Superior temporal gyrus (tissue), 1 donor: ENCODE measurements around the gene VPS11.

Experiments used
- DNase-seq: peaks from one replicate; pipeline ENCODE4 v3.0.0-alpha.2; 2016; ENCODE audit errors: extremely low spot score

The VPS11 gene

DNA sequence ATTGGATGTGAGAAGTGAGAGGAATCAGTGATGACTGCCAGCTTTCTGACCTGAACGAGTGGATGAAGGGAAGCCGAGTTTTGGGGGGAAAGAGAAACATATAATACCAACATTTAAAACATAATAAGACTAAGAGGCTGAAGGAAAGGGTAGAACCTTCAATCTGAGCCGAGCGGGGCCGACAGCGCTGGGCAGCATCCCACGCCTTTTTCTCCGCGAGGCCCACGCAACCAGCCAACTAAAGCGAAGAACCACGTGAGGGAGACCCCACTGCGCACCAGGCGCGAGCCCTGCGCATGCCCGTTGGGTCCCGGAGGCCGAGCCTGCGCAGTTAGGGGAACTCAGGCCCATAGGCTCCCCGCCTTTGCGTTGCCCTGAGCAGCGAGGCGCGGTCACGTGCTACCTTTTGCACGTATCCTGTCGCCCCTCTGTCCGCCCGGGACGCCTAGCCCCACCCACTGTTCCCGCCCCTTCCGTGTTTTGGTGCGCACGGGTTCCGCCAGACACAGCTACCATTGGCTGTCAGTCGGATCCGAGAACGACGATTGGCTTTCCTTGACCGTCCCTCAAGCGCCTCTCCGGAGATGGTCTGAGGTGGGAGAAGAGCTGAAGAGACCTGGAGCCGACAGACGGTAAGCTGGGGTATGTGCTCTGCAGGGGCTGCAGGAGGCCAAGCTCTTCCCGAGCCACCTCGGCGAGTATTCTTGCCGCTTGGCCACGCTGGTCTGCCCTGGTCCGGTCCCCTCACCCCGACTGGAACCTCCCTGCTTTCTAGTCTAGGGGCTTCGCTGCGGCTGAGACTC, 53.6 kb downstream of the VPS11 start, which contains the start of gene HINFP:
TSS of gene HINFP (plus strand) at position 573 of the 803 bp plus-strand sequence. CDS start 5,365 bp downstream, outside the sequence.
- DNase-seq, result peak; percentile 99

DNA sequence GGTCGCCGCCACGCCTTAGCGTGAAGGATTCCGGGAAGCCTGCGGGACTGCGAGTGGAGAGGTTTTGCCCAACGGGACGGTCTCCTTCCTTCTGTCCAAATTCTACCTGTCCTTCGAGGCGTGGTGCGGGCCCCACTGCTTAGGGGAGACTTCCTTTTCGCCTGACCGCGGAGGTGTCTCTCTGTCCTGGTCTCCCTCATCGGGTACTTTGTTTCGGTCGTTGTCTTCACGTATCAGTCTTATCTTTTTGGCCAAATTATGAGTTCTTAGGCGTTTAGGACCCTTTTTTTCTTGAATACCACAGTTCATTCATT, 54.1 kb downstream of the VPS11 start:
- DNase-seq, result no peak

DNA sequence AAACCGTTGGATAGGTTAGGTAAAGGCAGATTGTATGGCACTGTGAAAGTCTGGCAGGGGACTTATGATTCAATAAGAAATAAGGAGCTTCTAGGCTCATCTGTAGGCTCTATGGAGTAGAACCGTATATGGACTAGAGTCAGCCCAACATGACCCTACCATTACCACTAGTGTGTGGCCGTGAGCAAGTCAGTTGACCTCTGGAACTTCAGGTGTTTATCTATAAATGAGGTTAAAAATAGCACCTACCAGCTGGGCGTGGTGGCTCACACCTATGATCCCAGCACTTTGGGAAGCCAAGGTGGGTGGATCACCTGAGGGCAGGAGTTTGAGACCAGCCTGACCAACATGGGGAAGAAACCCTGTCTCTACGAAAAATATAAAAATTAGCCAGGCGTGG, 58.2 kb downstream of the VPS11 start:
- no peak for DNase-seq

DNA sequence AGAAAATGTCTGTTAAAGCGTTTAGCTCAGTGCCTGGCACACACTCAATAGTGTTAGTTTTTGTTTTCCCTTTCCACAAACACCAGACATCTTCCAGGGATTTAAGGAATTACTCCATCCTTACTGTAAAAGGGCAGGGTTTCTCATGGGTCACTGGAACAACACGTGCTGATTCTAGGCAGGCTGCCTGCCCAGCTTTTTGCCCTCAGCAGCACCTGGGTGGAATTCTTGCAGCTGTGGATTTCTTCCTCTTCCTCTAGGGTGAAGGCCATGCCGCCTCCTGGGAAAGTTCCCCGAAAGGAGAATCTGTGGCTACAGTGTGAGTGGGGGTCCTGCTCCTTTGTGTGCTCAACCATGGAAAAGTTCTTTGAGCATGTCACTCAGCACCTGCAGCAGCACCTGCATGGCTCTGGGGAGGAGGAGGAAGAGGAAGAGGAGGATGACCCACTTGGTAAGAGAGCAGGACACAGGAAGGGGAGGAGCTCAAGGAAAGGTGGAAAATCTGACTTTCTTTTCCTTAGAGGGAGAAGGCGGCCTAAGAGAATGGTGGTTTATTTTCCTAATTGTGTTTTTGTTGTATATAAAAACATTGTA, 59.2 kb downstream of the VPS11 start:
- DNase-seq, result no peak

DNA sequence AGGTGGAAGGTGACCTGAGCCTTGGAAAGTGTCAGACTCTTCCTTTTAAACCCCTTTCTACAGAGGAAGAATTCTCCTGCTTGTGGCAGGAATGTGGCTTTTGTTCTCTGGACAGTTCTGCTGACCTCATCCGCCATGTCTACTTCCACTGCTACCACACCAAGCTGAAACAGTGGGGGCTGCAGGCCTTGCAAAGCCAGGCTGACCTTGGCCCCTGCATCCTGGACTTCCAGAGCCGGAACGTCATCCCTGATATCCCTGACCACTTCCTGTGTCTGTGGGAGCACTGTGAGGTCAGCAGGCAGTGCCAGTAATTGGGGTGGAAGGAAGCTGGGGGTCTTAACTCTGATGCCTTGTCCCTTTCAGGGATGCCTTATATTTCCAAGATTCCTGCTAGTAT, 63.0 kb downstream of the VPS11 start:
- no peak for DNase-seq
